SK-N-MC (cell line): ENCODE data around the gene FHIT.

Source experiments
- DNase-seq: peaks from one replicate; pipeline ENCODE4 v3.0.0-alpha.2; 2011; ENCODE audit warnings: low read depth, low spot score
- H3K27ac ChIP-seq: fragments of 200-600 bp; sonication (generic); 2 replicates; pipeline ENCODE4 v1.5.1; 2016; ENCODE audit warnings: mixed run types
- H3K36me3 ChIP-seq: fragments of 200-600 bp; sonication (generic); 2 replicates; pipeline ENCODE4 v1.6.1; 2017; ENCODE audit warnings: antibody characterized with exemption, low read length, mixed read lengths; ENCODE audit not compliant: insufficient read depth
- H3K4me3 ChIP-seq: fragments of 200-600 bp; sonication (generic); 2 replicates; pipeline ENCODE4 v1.5.1; 2016
- H3K9ac ChIP-seq: fragments of 200-600 bp; sonication (generic); 2 replicates; pipeline ENCODE4 v1.8.0; 2017; ENCODE audit warnings: mixed run types, mixed read lengths; ENCODE audit not compliant: insufficient read length
- H3K9me3 ChIP-seq: fragments of 200-600 bp; sonication (generic); 2 replicates; pipeline ENCODE4 v1.6.1; 2017; ENCODE audit warnings: low read depth, mild to moderate bottlenecking, antibody characterized with exemption, low read length, moderate library complexity, mixed read lengths
- EZH2 ChIP-seq: fragments of 200-600 bp; sonication (generic); IDR thresholded peaks from one replicate; pipeline ENCODE4 v1.6.1; 2017; ENCODE audit warnings: antibody characterized with exemption
- FOXP2 ChIP-seq: optimal IDR thresholded peaks from 2 replicates; pipeline ENCODE3; 2011; ENCODE audit warnings: mild to moderate bottlenecking, moderate library complexity; ENCODE audit not compliant: insufficient read depth; ENCODE audit errors: extremely low read length, control extremely low read depth
- POLR2AphosphoS5 ChIP-seq: IDR thresholded peaks from 2 replicates; pipeline ENCODE4 v1.6.1; 2012; ENCODE audit warnings: mild to moderate bottlenecking, low read depth, low read length, borderline replicate concordance

The FHIT gene

GRCh38 chr3:60829058-60829457 lies 422.2 kb downstream of the FHIT start:
- Histone ChIP-seq H3K27ac (no peak overlapping the region), H3K4me3 (no peak overlapping the region), H3K9ac (no peak overlapping the region), H3K36me3 (no peaks in the 10 kb centered on the region), H3K9me3 (no peaks in the 10 kb centered on the region)
- TF ChIP-seq POLR2AphosphoS5 (no peak), EZH2 (no peak), FOXP2 (no peak)
- DNase-seq: no peak

GRCh38 chr3:60827666-60828065 lies 423.6 kb downstream of the FHIT start:
- Histone ChIP-seq H3K27ac (no peak overlapping the region), H3K36me3 (no peaks in the 10 kb centered on the region), H3K4me3 (no peak overlapping the region), H3K9ac (no peak overlapping the region), H3K9me3 (no peaks in the 10 kb centered on the region)
- DNase-seq: no peak
- TF ChIP-seq EZH2: no peak
- TF ChIP-seq FOXP2: no peak
- no peak for TF ChIP-seq POLR2AphosphoS5

- Histone ChIP-seq H3K27ac (no peak overlapping the region), H3K36me3 (no peaks in the 10 kb centered on the region), H3K4me3 (no peak overlapping the region), H3K9me3 (no peaks in the 10 kb centered on the region), H3K9ac (no peak overlapping the region)
- DNase-seq: no peak
- no peak for TF ChIP-seq POLR2AphosphoS5
- TF ChIP-seq EZH2: no peak
- no peak for TF ChIP-seq FOXP2
Observed at GRCh38 chr3:60826511-60826910, 424.7 kb downstream of the FHIT start.

GRCh38 chr3:60812502-60812901 lies 438.8 kb downstream of the FHIT start:
- H3K4me3 ChIP-seq: no peak overlapping the region
- no peak for DNase-seq
- TF ChIP-seq EZH2 (no peak), POLR2AphosphoS5 (no peak), FOXP2 (no peak)

GRCh38 chr3:60810881-60811280 lies 440.4 kb downstream of the FHIT start:
- H3K36me3 ChIP-seq: no peaks in the 10 kb centered on the region
- no peak overlapping the region for H3K9ac ChIP-seq
- TF ChIP-seq POLR2AphosphoS5 (no peak), EZH2 (no peak), FOXP2 (no peak)
- no peak for DNase-seq
- no peak overlapping the region; the same call in 1 of the 2 replicates for H3K4me3 ChIP-seq
- no peaks in the 10 kb centered on the region for H3K9me3 ChIP-seq
- peak overlapping the region; percentile 80; the same call in 1 of the 2 replicates for H3K27ac ChIP-seq

More at GRCh38 chr3:60812502-60812901, 438.8 kb downstream of the FHIT start:
- no peak overlapping the region for H3K27ac ChIP-seq
- H3K9me3 ChIP-seq: no peaks in the 10 kb centered on the region
- H3K36me3 ChIP-seq: no peaks in the 10 kb centered on the region
- H3K9ac ChIP-seq: no peak overlapping the region

- peak; percentile 74 for DNase-seq
- TF ChIP-seq POLR2AphosphoS5 (peak; percentile 24; the same call in 1 of the 2 replicates), FOXP2 (no peak)
- H3K27ac ChIP-seq: peak overlapping the region; percentile 80
- no peaks in the 10 kb centered on the region for H3K36me3 ChIP-seq
- H3K9me3 ChIP-seq: no peaks in the 10 kb centered on the region
- H3K9ac ChIP-seq: no peak overlapping the region
- H3K4me3 ChIP-seq: peak overlapping the region; percentile 47
Observed at GRCh38 chr3:60809857-60810610, 441.2 kb downstream of the FHIT start.

- Histone ChIP-seq H3K36me3 (no peaks in the 10 kb centered on the region), H3K9ac (no peak overlapping the region), H3K9me3 (no peaks in the 10 kb centered on the region), H3K4me3 (no peak overlapping the region), H3K27ac (peak overlapping the region; percentile 9; the same call in 1 of the 2 replicates)
- DNase-seq: no peak
- no peak for TF ChIP-seq POLR2AphosphoS5
- TF ChIP-seq EZH2: no peak
- no peak for TF ChIP-seq FOXP2
Observed at GRCh38 chr3:60803216-60804173, 447.8 kb downstream of the FHIT start.

GRCh38 chr3:60801307-60801706 lies 449.9 kb downstream of the FHIT start:
- Histone ChIP-seq H3K27ac (no peak overlapping the region), H3K4me3 (no peak overlapping the region), H3K9ac (no peak overlapping the region), H3K36me3 (no peaks in the 10 kb centered on the region), H3K9me3 (no peaks in the 10 kb centered on the region)
- no peak for TF ChIP-seq EZH2
- TF ChIP-seq POLR2AphosphoS5: no peak
- TF ChIP-seq FOXP2: no peak
- DNase-seq: no peak
